ENCODE results near the gene SOD3. TPM values are rescaled to one million over a fixed set of nuclear protein-coding genes. Genes with fewer than 3 reads are reported as not detected.

Gene SOD3
- total RNA-seq, 2 donors from 2014 or later, result 94.9 to 300 TPM

- Histone ChIP-seq H3K9me3 (no peaks in the 10 kb centered on the region), H3K36me3 (no peaks in the 10 kb centered on the region), H3K4me3 (no peak overlapping the region), H3K27me3 (no peaks in the 10 kb centered on the region), H3K4me1 (peaks cover 0 to 15% of the 10 kb centered on the region in 2 donors), H3K27ac (no peak overlapping the region)
- TF ChIP-seq, protein P1, sequence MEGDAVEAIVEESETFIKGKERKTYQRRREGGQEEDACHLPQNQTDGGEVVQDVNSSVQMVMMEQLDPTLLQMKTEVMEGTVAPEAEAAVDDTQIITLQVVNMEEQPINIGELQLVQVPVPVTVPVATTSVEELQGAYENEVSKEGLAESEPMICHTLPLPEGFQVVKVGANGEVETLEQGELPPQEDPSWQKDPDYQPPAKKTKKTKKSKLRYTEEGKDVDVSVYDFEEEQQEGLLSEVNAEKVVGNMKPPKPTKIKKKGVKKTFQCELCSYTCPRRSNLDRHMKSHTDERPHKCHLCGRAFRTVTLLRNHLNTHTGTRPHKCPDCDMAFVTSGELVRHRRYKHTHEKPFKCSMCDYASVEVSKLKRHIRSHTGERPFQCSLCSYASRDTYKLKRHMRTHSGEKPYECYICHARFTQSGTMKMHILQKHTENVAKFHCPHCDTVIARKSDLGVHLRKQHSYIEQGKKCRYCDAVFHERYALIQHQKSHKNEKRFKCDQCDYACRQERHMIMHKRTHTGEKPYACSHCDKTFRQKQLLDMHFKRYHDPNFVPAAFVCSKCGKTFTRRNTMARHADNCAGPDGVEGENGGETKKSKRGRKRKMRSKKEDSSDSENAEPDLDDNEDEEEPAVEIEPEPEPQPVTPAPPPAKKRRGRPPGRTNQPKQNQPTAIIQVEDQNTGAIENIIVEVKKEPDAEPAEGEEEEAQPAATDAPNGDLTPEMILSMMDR (IDR thresholded peaks at IDR 0.05), result no peak
- DNase-seq (ENCODE audit: low spot score), result no peak
These were observed 42.4 kb downstream of the SOD3 start for GRCh38 chr4:24837781-24838180.

DNA sequence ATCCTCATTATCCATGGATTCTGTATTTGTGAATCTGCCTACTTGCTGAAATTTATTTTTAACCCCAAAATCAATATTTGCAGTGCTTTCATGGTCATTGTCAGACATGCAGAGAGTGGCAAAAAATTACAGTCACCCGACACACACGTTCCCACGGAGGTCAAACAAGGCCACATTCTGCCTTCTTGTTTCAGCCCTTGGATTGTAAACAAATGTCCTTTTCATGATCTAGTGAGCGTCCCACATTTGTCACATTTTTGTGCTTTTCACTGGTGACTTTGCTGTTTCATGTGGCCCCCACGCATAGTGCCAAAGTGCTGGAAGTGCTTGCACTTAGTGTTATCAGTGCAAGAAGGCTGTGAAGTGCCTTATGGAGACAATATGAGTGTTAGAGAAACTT lies 45.0 kb downstream of the SOD3 start:
- H3K27me3 ChIP-seq, result no peaks in the 10 kb centered on the region
- TF ChIP-seq, protein P1 (IDR thresholded peaks at IDR 0.05), result no peak
- no peak overlapping the region for H3K4me3 ChIP-seq
- no peaks in the 10 kb centered on the region for H3K36me3 ChIP-seq
- H3K27ac ChIP-seq, result no peak overlapping the region
- peaks cover 0 to 21% of the 10 kb centered on the region in 2 donors for H3K4me1 ChIP-seq
- DNase-seq (ENCODE audit: low spot score), result no peak
- H3K9me3 ChIP-seq, result no peaks in the 10 kb centered on the region

DNA sequence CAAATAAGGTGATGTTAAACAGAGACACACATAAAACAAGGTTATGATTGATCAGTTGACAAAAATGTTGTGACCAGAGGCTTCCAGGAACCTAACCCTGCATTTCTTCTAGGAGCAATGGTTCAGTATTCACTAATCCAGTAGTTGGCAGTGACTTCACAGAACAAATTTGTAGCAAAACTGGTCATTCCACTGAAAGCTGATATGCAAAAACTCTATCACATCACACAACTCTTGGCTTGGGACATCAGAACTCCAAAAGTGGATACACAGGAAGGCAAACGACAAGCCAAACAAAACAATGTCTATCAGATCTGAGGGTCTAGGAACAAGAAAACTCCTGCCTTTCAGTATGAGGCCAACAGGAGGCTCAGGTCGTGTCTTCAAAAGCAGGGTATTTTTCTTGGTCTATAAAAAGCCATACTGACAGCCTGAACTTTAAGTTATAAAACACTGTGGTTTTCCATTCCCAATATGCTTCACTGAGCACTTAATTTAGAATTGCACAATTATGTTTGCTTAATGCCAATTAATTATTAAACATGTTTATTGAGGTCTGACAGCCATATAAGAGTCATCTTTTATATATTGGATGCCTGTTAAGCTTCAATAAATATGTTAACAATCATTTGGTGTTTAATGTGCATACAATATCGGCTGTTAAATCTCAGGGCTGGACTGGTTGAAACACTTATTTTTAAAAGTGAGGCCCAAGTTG lies 45.6 kb downstream of the SOD3 start:
- H3K4me1 ChIP-seq, result peaks cover 0 to 19% of the 10 kb centered on the region in 2 donors
- no peak for DNase-seq (ENCODE audit: low spot score)
- TF ChIP-seq, protein P1 (IDR thresholded peaks at IDR 0.05), result no peak
- no peaks in the 10 kb centered on the region for H3K9me3 ChIP-seq
- no peak overlapping the region for H3K27ac ChIP-seq
- no peak overlapping the region for H3K4me3 ChIP-seq
- no peaks in the 10 kb centered on the region for H3K36me3 ChIP-seq
- H3K27me3 ChIP-seq, result no peaks in the 10 kb centered on the region

GRCh38 chr4:24842356-24842755 lies 47.0 kb downstream of the SOD3 start:
- Histone ChIP-seq H3K27me3 (no peaks in the 10 kb centered on the region), H3K9me3 (no peaks in the 10 kb centered on the region), H3K4me3 (no peak overlapping the region), H3K36me3 (no peaks in the 10 kb centered on the region), H3K27ac (no peak overlapping the region), H3K4me1 (peaks cover 0 to 16% of the 10 kb centered on the region in 2 donors)
- TF ChIP-seq, protein P1 (IDR thresholded peaks at IDR 0.05), result no peak
- no peak for DNase-seq (ENCODE audit: low spot score)

- H3K4me1 ChIP-seq, result peaks cover 0 to 16% of the 10 kb centered on the region in 2 donors
- H3K9me3 ChIP-seq, result no peaks in the 10 kb centered on the region
- no peak overlapping the region for H3K4me3 ChIP-seq
- TF ChIP-seq, protein P1 (IDR thresholded peaks at IDR 0.05), result no peak
- H3K27ac ChIP-seq, result no peak overlapping the region
- no peaks in the 10 kb centered on the region for H3K36me3 ChIP-seq
- DNase-seq (ENCODE audit: low spot score), result no peak
- no peaks in the 10 kb centered on the region for H3K27me3 ChIP-seq
These were observed 47.7 kb downstream of the SOD3 start for GRCh38 chr4:24843096-24843495.

DNA sequence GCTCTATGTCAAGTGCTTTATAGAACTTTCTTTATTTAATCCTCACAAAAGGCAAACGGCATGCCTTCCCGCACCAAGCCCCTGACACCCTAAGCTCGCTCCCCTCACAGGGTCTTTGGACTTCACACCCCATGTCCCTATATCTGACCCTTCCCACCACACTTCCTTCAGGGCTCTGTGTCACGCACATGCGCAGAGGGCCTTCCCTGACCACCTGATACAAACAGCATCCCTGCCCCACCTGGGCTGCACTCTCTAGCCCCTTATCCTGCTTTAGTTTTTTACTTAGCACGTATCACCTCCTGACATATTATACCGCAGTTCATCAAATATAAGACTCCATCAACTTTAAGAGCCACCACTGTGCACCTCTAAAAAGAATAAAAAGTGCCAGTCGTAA lies 49.8 kb downstream of the SOD3 start:
- Histone ChIP-seq H3K9me3 (no peaks in the 10 kb centered on the region), H3K4me1 (peaks cover 0 to 15% of the 10 kb centered on the region in 2 donors), H3K27ac (no peak overlapping the region), H3K4me3 (no peak overlapping the region), H3K27me3 (no peaks in the 10 kb centered on the region), H3K36me3 (no peaks in the 10 kb centered on the region)
- DNase-seq (ENCODE audit: low spot score), result no peak
- TF ChIP-seq, protein P1 (IDR thresholded peaks at IDR 0.05), result no peak
